ENCODE measurements around the gene PSD4.

- TF ChIP-seq, protein P1, sequence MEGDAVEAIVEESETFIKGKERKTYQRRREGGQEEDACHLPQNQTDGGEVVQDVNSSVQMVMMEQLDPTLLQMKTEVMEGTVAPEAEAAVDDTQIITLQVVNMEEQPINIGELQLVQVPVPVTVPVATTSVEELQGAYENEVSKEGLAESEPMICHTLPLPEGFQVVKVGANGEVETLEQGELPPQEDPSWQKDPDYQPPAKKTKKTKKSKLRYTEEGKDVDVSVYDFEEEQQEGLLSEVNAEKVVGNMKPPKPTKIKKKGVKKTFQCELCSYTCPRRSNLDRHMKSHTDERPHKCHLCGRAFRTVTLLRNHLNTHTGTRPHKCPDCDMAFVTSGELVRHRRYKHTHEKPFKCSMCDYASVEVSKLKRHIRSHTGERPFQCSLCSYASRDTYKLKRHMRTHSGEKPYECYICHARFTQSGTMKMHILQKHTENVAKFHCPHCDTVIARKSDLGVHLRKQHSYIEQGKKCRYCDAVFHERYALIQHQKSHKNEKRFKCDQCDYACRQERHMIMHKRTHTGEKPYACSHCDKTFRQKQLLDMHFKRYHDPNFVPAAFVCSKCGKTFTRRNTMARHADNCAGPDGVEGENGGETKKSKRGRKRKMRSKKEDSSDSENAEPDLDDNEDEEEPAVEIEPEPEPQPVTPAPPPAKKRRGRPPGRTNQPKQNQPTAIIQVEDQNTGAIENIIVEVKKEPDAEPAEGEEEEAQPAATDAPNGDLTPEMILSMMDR (IDR thresholded peaks at IDR 0.05; ENCODE audit: control extremely low read depth in 1 of 3, insufficient read depth in 1 of 3, low read depth in 1 of 3, low read length in 3 of 3): no peak
- TF ChIP-seq MAX (IDR thresholded peaks at IDR 0.05): no peak
- TF ChIP-seq YY1 (IDR thresholded peaks at IDR 0.05; ENCODE audit: low read depth, low read length): no peak
- TF ChIP-seq POLR2A (IDR thresholded peaks at IDR 0.05; ENCODE audit: control extremely low read depth in 1 of 2, low read depth in 2 of 2, low read length in 2 of 2): no peak
- no peak for TF ChIP-seq RAD21 (IDR thresholded peaks at IDR 0.05 in 1 of 2, conservative IDR thresholded peaks at IDR 0.05 in 1 of 2; ENCODE audit: low read depth in 2 of 2, low read length in 2 of 2)
- TF ChIP-seq, protein P2, sequence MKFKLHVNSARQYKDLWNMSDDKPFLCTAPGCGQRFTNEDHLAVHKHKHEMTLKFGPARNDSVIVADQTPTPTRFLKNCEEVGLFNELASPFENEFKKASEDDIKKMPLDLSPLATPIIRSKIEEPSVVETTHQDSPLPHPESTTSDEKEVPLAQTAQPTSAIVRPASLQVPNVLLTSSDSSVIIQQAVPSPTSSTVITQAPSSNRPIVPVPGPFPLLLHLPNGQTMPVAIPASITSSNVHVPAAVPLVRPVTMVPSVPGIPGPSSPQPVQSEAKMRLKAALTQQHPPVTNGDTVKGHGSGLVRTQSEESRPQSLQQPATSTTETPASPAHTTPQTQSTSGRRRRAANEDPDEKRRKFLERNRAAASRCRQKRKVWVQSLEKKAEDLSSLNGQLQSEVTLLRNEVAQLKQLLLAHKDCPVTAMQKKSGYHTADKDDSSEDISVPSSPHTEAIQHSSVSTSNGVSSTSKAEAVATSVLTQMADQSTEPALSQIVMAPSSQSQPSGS (IDR thresholded peaks at IDR 0.05; ENCODE audit: low read length): no peak
- no peak for TF ChIP-seq EZH2 (IDR thresholded peaks at IDR 0.05; ENCODE audit: low read depth, low read length, severe bottlenecking)
- no peak for TF ChIP-seq SIN3A (conservative IDR thresholded peaks at IDR 0.05 in 1 of 2, IDR thresholded peaks at IDR 0.05 in 1 of 2; ENCODE audit: low read depth in 1 of 2, low read length in 2 of 2)
- TF ChIP-seq HDAC2 (IDR thresholded peaks at IDR 0.05; ENCODE audit: borderline replicate concordance in 1 of 2, low read depth in 2 of 2, low read length in 2 of 2): no peak
These were observed 61.1 kb downstream of the PSD4 start for GRCh38 chr2:113234721-113235346.
